ENCODE data around the gene MMP11. TPM values are rescaled to one million over a fixed set of nuclear protein-coding genes. Genes with fewer than 3 reads are reported as not detected.

MMP11 gene
- total and polyA plus RNA-seq, 2 experiments from 2014 or later: 25.2 to 36.2 TPM

DNA sequence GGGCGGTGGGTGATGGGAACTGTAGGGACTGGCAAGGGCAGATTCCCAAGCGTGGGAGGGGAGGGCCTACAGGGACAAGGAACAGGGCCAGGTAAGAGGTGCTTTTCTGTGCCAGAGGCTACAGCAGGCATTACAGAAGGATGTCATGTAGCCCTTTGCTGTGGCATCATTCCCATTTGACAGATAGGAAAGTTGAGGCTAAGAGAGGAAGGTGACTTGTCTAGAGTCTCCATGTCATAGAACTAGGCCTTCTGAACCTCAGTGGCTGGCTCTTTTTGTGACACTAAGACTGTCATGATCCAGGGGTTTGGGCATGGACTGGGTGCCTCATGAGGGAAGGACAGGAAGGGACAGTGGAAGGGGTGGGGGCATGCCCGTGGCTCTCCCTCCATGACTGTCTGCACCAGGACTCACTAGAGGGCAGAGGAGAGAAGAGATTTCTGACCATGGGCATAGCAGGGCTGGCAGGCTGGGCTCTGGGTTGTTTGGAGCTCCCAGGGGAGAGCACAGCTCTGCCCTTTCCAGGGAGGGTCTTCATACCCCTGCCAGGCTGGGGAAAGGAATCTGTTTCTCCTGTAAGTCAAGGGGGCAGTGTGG lies 3.2 kb downstream of the MMP11 start:
- H3K27ac ChIP-seq: no peak overlapping the region

DNA sequence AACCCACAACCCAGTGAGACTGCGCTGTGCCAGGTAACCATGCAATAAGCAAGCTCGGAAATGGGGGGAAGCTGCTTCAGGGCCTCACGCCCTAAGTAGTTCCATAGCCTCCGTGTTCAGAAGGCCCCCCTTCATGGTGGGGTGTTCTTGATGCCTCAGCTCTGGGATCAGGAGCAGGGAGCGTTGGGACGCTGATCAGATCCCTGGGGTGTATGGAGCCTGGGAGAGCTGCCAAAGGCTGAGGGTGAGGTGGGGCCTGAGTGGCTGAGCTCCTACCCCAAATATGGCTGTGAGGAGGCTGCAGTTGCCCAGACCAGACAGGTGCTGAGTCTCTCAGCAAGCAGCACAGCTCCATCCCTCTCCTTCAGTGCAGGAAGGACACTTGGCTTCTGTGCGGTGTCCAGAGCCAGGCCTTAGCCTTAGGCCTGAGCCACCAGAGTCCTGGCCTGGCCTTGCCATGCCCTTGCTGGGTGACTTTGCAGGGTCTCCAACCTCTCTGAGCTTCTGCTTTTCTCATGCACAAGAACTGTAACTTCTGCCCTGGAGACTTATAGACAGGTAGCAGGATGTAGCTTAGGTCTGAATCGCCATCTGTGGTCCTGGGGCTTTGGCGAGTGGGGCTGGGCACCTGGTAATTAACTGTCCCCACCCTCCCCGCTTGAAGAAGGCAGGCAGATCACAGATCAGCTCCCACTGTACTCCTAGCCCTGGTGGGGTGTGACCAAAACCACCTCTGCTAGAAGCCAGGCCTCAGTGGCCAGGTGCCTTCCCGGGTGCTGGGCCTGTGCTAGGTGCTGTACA lies 5.3 kb downstream of the MMP11 start:
- H3K27ac ChIP-seq: no peak overlapping the region
- H3K4me3 ChIP-seq: no peak overlapping the region
- H3K9me3 ChIP-seq (ENCODE audit: low read depth): no peaks in the 10 kb centered on the region
- no peaks in the 10 kb centered on the region for H3K9me2 ChIP-seq (replicated peaks; ENCODE audit: insufficient read depth)
- no peaks in the 10 kb centered on the region for H3K36me3 ChIP-seq (replicated peaks; ENCODE audit: insufficient read depth, low read depth)
- peaks cover 34% of the 10 kb centered on the region for H3K4me1 ChIP-seq (ENCODE audit: insufficient read depth)
- no peaks in the 10 kb centered on the region for H4K20me1 ChIP-seq (ENCODE audit: insufficient read depth, poor library complexity, severe bottlenecking)
- TF ChIP-seq, protein P1, sequence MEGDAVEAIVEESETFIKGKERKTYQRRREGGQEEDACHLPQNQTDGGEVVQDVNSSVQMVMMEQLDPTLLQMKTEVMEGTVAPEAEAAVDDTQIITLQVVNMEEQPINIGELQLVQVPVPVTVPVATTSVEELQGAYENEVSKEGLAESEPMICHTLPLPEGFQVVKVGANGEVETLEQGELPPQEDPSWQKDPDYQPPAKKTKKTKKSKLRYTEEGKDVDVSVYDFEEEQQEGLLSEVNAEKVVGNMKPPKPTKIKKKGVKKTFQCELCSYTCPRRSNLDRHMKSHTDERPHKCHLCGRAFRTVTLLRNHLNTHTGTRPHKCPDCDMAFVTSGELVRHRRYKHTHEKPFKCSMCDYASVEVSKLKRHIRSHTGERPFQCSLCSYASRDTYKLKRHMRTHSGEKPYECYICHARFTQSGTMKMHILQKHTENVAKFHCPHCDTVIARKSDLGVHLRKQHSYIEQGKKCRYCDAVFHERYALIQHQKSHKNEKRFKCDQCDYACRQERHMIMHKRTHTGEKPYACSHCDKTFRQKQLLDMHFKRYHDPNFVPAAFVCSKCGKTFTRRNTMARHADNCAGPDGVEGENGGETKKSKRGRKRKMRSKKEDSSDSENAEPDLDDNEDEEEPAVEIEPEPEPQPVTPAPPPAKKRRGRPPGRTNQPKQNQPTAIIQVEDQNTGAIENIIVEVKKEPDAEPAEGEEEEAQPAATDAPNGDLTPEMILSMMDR (IDR thresholded peaks at IDR 0.05; ENCODE audit: poor library complexity): no peak
- no peak for TF ChIP-seq EZH2 (IDR thresholded peaks at IDR 0.05; ENCODE audit: borderline replicate concordance)
- TF ChIP-seq EZH2phosphoT487 (IDR thresholded peaks at IDR 0.05; ENCODE audit: low read depth, severe bottlenecking, unreplicated experiment): no peak
- H3K4me2 ChIP-seq: no peak overlapping the region
- H2AFZ ChIP-seq: no peak overlapping the region
- 88% methylated on average over 11 of the region's 11 CpGs for WGBS (ENCODE audit: low lambda C conversion rate, missing lambda C conversion rate)
- no peak for DNase-seq (ENCODE audit: low spot score)
- H3K79me2 ChIP-seq: peaks cover 4% of the 10 kb centered on the region
- H3K27me3 ChIP-seq: no peaks in the 10 kb centered on the region

More for the DNA sequence above, 3.2 kb downstream of the MMP11 start:
- H3K9me2 ChIP-seq (replicated peaks; ENCODE audit: insufficient read depth): no peaks in the 10 kb centered on the region
- whole genome bisulfite sequencing (ENCODE audit: low lambda C conversion rate, missing lambda C conversion rate): 88% methylated on average over 3 of the region's 3 CpGs
- no peaks in the 10 kb centered on the region for H3K27me3 ChIP-seq
- H2AFZ ChIP-seq: no peak overlapping the region
- no peak overlapping the region for H3K4me3 ChIP-seq
- H3K79me2 ChIP-seq: peaks cover 4% of the 10 kb centered on the region
- H3K4me1 ChIP-seq (ENCODE audit: insufficient read depth): peaks cover 26% of the 10 kb centered on the region
- DNase-seq (ENCODE audit: low spot score): peak; percentile 4
- no peaks in the 10 kb centered on the region for H3K9me3 ChIP-seq (ENCODE audit: low read depth)
- no peaks in the 10 kb centered on the region for H4K20me1 ChIP-seq (ENCODE audit: insufficient read depth, poor library complexity, severe bottlenecking)
- H3K4me2 ChIP-seq: no peak overlapping the region
- no peak for TF ChIP-seq EZH2phosphoT487 (IDR thresholded peaks at IDR 0.05; ENCODE audit: low read depth, severe bottlenecking, unreplicated experiment)
- no peaks in the 10 kb centered on the region for H3K36me3 ChIP-seq (replicated peaks; ENCODE audit: insufficient read depth, low read depth)

DNA sequence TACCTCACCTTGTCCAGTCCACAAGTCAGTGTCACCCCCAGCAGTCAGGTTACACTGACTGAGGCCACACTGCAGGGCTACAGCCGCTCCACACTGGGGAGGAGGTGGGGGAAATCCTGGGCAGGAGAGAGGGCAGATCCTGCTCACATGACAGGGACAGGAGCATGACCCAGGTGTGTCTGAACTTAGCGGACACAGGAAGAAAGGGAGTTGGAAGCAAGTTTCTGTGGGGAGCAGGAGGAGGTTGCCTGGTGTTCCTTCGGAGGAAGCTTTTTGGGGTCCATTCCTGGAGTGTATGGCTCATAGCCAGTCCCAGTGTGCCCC lies 5.9 kb downstream of the MMP11 start:
- H3K79me2 ChIP-seq: peaks cover 4% of the 10 kb centered on the region
- no peaks in the 10 kb centered on the region for H4K20me1 ChIP-seq (ENCODE audit: insufficient read depth, poor library complexity, severe bottlenecking)
- peaks cover 37% of the 10 kb centered on the region for H3K4me1 ChIP-seq (ENCODE audit: insufficient read depth)
- H2AFZ ChIP-seq: no peak overlapping the region
- no peaks in the 10 kb centered on the region for H3K36me3 ChIP-seq (replicated peaks; ENCODE audit: insufficient read depth, low read depth)
- DNase-seq (ENCODE audit: low spot score): peak; percentile 44
- H3K9me3 ChIP-seq (ENCODE audit: low read depth): no peaks in the 10 kb centered on the region
- H3K9me2 ChIP-seq (replicated peaks; ENCODE audit: insufficient read depth): no peaks in the 10 kb centered on the region
- H3K27ac ChIP-seq: no peak overlapping the region
- H3K4me3 ChIP-seq: no peak overlapping the region
- no peaks in the 10 kb centered on the region for H3K27me3 ChIP-seq
- WGBS (ENCODE audit: low lambda C conversion rate, missing lambda C conversion rate): 78% methylated on average over 3 of the region's 3 CpGs
- no peak overlapping the region for H3K4me2 ChIP-seq
- no peak for TF ChIP-seq EZH2 (IDR thresholded peaks at IDR 0.05; ENCODE audit: borderline replicate concordance)
- no peak for TF ChIP-seq EZH2phosphoT487 (IDR thresholded peaks at IDR 0.05; ENCODE audit: low read depth, severe bottlenecking, unreplicated experiment)
- TF ChIP-seq, protein P1 (IDR thresholded peaks at IDR 0.05; ENCODE audit: poor library complexity): no peak

DNA sequence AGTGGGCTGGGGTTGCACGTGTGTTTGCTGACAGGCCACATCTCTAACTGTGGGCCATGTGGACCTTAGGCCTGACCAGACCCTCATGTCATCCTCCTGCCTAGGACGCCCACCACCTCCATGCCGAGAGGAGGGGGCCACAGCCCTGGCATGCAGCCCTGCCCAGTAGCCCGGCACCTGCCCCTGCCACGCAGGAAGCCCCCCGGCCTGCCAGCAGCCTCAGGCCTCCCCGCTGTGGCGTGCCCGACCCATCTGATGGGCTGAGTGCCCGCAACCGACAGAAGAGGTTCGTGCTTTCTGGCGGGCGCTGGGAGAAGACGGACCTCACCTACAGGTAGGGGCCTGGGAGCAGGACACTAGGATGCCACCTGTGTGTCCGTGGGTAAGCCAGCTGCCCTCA lies 6.4 kb downstream of the MMP11 start:
- WGBS (ENCODE audit: low lambda C conversion rate, missing lambda C conversion rate): 93% methylated on average over 16 of the region's 16 CpGs
- no peak overlapping the region for H3K4me3 ChIP-seq
- H3K4me2 ChIP-seq: no peak overlapping the region
- H3K36me3 ChIP-seq (replicated peaks; ENCODE audit: insufficient read depth, low read depth): no peaks in the 10 kb centered on the region
- no peaks in the 10 kb centered on the region for H3K9me3 ChIP-seq (ENCODE audit: low read depth)
- TF ChIP-seq EZH2phosphoT487 (IDR thresholded peaks at IDR 0.05; ENCODE audit: low read depth, severe bottlenecking, unreplicated experiment) (no peak), EZH2 (IDR thresholded peaks at IDR 0.05; ENCODE audit: borderline replicate concordance) (no peak)
- TF ChIP-seq, protein P1 (IDR thresholded peaks at IDR 0.05; ENCODE audit: poor library complexity): no peak
- no peak overlapping the region for H2AFZ ChIP-seq
- H4K20me1 ChIP-seq (ENCODE audit: insufficient read depth, poor library complexity, severe bottlenecking): no peaks in the 10 kb centered on the region
- no peak for DNase-seq (ENCODE audit: low spot score)
- H3K9me2 ChIP-seq (replicated peaks; ENCODE audit: insufficient read depth): no peaks in the 10 kb centered on the region
- peaks cover 37% of the 10 kb centered on the region for H3K4me1 ChIP-seq (ENCODE audit: insufficient read depth)
- no peaks in the 10 kb centered on the region for H3K27me3 ChIP-seq
- peaks cover 4% of the 10 kb centered on the region for H3K79me2 ChIP-seq
- H3K27ac ChIP-seq: no peak overlapping the region
